ENCODE measurements around the gene PRKN. TPM values are rescaled to one million over a fixed set of nuclear protein-coding genes. Genes with fewer than 3 reads are reported as not detected.

PRKN gene
- total and polyA plus RNA-seq, 9 of the 15 experiments (the other 6 are each of a cell fraction or from before 2014, with no cell fraction given), result 0.03 to 0.96 (median 0.15) TPM; not detected in 2

DNA sequence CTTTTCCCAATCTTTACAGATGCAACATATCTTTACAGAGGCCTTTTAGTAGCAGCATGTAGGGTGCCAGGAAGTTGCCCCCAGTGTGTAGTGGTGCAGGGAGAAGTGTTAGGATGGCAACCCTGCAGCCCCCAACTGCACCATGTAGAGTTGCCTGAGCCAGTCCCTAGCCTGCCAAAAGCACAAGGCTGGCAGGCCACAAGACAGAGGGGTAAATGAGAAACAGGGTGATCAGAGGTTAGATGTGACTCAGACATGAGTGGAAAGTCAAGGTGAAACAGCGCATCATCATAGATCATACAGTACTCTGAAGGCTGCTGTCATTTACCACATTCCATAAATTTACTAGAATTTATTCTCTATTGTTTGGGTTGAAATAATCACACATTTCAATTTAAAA lies 467.5 kb downstream of the PRKN start (continued):
- TF ChIP-seq, protein P1, sequence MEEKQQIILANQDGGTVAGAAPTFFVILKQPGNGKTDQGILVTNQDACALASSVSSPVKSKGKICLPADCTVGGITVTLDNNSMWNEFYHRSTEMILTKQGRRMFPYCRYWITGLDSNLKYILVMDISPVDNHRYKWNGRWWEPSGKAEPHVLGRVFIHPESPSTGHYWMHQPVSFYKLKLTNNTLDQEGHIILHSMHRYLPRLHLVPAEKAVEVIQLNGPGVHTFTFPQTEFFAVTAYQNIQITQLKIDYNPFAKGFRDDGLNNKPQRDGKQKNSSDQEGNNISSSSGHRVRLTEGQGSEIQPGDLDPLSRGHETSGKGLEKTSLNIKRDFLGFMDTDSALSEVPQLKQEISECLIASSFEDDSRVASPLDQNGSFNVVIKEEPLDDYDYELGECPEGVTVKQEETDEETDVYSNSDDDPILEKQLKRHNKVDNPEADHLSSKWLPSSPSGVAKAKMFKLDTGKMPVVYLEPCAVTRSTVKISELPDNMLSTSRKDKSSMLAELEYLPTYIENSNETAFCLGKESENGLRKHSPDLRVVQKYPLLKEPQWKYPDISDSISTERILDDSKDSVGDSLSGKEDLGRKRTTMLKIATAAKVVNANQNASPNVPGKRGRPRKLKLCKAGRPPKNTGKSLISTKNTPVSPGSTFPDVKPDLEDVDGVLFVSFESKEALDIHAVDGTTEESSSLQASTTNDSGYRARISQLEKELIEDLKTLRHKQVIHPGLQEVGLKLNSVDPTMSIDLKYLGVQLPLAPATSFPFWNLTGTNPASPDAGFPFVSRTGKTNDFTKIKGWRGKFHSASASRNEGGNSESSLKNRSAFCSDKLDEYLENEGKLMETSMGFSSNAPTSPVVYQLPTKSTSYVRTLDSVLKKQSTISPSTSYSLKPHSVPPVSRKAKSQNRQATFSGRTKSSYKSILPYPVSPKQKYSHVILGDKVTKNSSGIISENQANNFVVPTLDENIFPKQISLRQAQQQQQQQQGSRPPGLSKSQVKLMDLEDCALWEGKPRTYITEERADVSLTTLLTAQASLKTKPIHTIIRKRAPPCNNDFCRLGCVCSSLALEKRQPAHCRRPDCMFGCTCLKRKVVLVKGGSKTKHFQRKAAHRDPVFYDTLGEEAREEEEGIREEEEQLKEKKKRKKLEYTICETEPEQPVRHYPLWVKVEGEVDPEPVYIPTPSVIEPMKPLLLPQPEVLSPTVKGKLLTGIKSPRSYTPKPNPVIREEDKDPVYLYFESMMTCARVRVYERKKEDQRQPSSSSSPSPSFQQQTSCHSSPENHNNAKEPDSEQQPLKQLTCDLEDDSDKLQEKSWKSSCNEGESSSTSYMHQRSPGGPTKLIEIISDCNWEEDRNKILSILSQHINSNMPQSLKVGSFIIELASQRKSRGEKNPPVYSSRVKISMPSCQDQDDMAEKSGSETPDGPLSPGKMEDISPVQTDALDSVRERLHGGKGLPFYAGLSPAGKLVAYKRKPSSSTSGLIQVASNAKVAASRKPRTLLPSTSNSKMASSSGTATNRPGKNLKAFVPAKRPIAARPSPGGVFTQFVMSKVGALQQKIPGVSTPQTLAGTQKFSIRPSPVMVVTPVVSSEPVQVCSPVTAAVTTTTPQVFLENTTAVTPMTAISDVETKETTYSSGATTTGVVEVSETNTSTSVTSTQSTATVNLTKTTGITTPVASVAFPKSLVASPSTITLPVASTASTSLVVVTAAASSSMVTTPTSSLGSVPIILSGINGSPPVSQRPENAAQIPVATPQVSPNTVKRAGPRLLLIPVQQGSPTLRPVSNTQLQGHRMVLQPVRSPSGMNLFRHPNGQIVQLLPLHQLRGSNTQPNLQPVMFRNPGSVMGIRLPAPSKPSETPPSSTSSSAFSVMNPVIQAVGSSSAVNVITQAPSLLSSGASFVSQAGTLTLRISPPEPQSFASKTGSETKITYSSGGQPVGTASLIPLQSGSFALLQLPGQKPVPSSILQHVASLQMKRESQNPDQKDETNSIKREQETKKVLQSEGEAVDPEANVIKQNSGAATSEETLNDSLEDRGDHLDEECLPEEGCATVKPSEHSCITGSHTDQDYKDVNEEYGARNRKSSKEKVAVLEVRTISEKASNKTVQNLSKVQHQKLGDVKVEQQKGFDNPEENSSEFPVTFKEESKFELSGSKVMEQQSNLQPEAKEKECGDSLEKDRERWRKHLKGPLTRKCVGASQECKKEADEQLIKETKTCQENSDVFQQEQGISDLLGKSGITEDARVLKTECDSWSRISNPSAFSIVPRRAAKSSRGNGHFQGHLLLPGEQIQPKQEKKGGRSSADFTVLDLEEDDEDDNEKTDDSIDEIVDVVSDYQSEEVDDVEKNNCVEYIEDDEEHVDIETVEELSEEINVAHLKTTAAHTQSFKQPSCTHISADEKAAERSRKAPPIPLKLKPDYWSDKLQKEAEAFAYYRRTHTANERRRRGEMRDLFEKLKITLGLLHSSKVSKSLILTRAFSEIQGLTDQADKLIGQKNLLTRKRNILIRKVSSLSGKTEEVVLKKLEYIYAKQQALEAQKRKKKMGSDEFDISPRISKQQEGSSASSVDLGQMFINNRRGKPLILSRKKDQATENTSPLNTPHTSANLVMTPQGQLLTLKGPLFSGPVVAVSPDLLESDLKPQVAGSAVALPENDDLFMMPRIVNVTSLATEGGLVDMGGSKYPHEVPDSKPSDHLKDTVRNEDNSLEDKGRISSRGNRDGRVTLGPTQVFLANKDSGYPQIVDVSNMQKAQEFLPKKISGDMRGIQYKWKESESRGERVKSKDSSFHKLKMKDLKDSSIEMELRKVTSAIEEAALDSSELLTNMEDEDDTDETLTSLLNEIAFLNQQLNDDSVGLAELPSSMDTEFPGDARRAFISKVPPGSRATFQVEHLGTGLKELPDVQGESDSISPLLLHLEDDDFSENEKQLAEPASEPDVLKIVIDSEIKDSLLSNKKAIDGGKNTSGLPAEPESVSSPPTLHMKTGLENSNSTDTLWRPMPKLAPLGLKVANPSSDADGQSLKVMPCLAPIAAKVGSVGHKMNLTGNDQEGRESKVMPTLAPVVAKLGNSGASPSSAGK (IDR thresholded peaks at IDR 0.05), result no peak
- no peak for TF ChIP-seq ZKSCAN8 (CRISPR knock-in tag; IDR thresholded peaks at IDR 0.05)
- TF ChIP-seq ERF (CRISPR knock-in tag; IDR thresholded peaks at IDR 0.05), result no peak
- TF ChIP-seq CTBP1 (IDR thresholded peaks at IDR 0.05; ENCODE audit: borderline replicate concordance), result no peak
- no peak for TF ChIP-seq ETS2 (tag; IDR thresholded peaks at IDR 0.05; ENCODE audit: borderline replicate concordance, poor library complexity, severe bottlenecking)
- TF ChIP-seq, protein P2, sequence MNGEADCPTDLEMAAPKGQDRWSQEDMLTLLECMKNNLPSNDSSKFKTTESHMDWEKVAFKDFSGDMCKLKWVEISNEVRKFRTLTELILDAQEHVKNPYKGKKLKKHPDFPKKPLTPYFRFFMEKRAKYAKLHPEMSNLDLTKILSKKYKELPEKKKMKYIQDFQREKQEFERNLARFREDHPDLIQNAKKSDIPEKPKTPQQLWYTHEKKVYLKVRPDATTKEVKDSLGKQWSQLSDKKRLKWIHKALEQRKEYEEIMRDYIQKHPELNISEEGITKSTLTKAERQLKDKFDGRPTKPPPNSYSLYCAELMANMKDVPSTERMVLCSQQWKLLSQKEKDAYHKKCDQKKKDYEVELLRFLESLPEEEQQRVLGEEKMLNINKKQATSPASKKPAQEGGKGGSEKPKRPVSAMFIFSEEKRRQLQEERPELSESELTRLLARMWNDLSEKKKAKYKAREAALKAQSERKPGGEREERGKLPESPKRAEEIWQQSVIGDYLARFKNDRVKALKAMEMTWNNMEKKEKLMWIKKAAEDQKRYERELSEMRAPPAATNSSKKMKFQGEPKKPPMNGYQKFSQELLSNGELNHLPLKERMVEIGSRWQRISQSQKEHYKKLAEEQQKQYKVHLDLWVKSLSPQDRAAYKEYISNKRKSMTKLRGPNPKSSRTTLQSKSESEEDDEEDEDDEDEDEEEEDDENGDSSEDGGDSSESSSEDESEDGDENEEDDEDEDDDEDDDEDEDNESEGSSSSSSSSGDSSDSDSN (IDR thresholded peaks at IDR 0.05; ENCODE audit: borderline replicate concordance in 1 of 2, low read depth in 2 of 2, low read length in 2 of 2), result no peak
